B cell (primary cell): ENCODE data around the gene GRIP2. TPM values are rescaled to one million over a fixed set of nuclear protein-coding genes. Genes with fewer than 3 reads are reported as not detected.

ENCODE experiments used
- ATAC-seq: fragments of 200-7000 bp; cut with Tn5 transposase; one replicate; pipeline ENCODE4 v1.10.0; 2021; ENCODE audit warnings: low read depth, mild to moderate bottlenecking, moderate number of reproducible peaks, moderate library complexity
- CTCF ChIA-PET: fragments of 350-600 bp; sonication (Branson Sonifier 250); formaldehyde crosslinking; loops from one replicate; lab custom pipeline; 2021; ENCODE audit warnings: antibody characterized with exemption, inconsistent platforms; lab: Charles Lee
- POLR2A ChIA-PET: fragments of 350-600 bp; sonication (Branson Sonifier 250); formaldehyde crosslinking; loops from one replicate; lab custom pipeline; 2021; ENCODE audit warnings: antibody characterized with exemption; lab: Charles Lee
- DNase-seq: peaks from one replicate; pipeline ENCODE4 v3.0.0; 2013
- H2AFZ ChIP-seq: 2 replicates; pipeline ENCODE4 v1.6.1; 2012; ENCODE audit warnings: mild to moderate bottlenecking, low read depth, low read length; ENCODE audit not compliant: insufficient read depth, poor library complexity, severe bottlenecking
- H3K27ac ChIP-seq, 2 donors: 1 replicate in 1 of 2; 2 replicates in 1 of 2; pipeline ENCODE4 v1.5.1; 2012 to 2013; ENCODE audit warnings: low read length in 2 of 2, mild to moderate bottlenecking in 2 of 2, moderate library complexity in 1 of 2
- H3K27me3 ChIP-seq, 4 experiments: fragments of 200-600 bp in 1 of 4; sonication (generic) in 1 of 4; replicated peaks in 1 of 4; 1 replicate in 2 of 4; 2 replicates in 2 of 4; pipeline versions ENCODE4 v1.6.1 to v1.7.0; 2013 to 2016; ENCODE audit warnings: low read length in 3 of 4, mild to moderate bottlenecking in 2 of 4, mixed read lengths in 1 of 4, moderate library complexity in 1 of 4; ENCODE audit not compliant: insufficient read depth in 4 of 4, control insufficient read depth in 3 of 4; ENCODE audit errors: control extremely low read depth in 1 of 4
- H3K36me3 ChIP-seq, 2 experiments: replicated peaks in 1 of 2; 1 replicate in 1 of 2; 2 replicates in 1 of 2; pipeline versions ENCODE4 v1.6.1 to v1.7.1; 2013; ENCODE audit warnings: low read length in 1 of 2; ENCODE audit not compliant: insufficient read depth in 2 of 2, control insufficient read depth in 1 of 2; ENCODE audit errors: control extremely low read depth in 1 of 2, extremely low read depth in 1 of 2
- H3K4me1 ChIP-seq, 2 donors: fragments of 200-600 bp in 1 of 2; sonication (generic) in 1 of 2; 1 replicate in 1 of 2; 2 replicates in 1 of 2; pipeline versions ENCODE4 v1.5.1 to v1.6.1; 2013 to 2017; ENCODE audit warnings: low read length in 2 of 2; ENCODE audit not compliant: control insufficient read depth in 2 of 2, insufficient read depth in 2 of 2
- H3K4me2 ChIP-seq: replicated peaks from 2 replicates; pipeline ENCODE3; 2012; ENCODE audit warnings: mild to moderate bottlenecking, low read depth, low read length; ENCODE audit not compliant: poor library complexity, severe bottlenecking
- H3K4me3 ChIP-seq, 5 experiments: fragments of 200-600 bp in 1 of 5; sonication (generic) in 1 of 5; 1 replicate in 3 of 5; 2 replicates in 2 of 5; pipeline versions ENCODE4 v1.5.1 to v1.7.0; 2011 to 2016; ENCODE audit warnings: low read length in 4 of 5, mild to moderate bottlenecking in 4 of 5, low read depth in 2 of 5, control low read depth in 1 of 5, moderate library complexity in 1 of 5; ENCODE audit not compliant: insufficient read depth in 1 of 5; ENCODE audit errors: control extremely low read depth in 1 of 5, extremely low read depth in 1 of 5
- H3K79me2 ChIP-seq: fragments of 200-600 bp; sonication (generic); one replicate; pipeline ENCODE4 v1.6.0; 2016; ENCODE audit warnings: low read length; ENCODE audit not compliant: control insufficient read depth, insufficient read depth
- H3K9ac ChIP-seq: fragments of 200-600 bp; sonication (generic); 2 replicates; pipeline ENCODE4 v1.6.1; 2017; ENCODE audit warnings: mild to moderate bottlenecking, low read length, moderate library complexity
- H3K9me3 ChIP-seq, 3 donors: one replicate each; pipeline versions ENCODE4 v1.6.1 to v1.7.1; 2013; ENCODE audit warnings: low read length in 2 of 3; ENCODE audit not compliant: control insufficient read depth in 2 of 3, insufficient read depth in 1 of 3; ENCODE audit errors: control extremely low read depth in 1 of 3
- H4K20me1 ChIP-seq: 2 replicates; pipeline ENCODE4 v1.6.0; 2012; ENCODE audit warnings: mild to moderate bottlenecking, low read length; ENCODE audit not compliant: insufficient read depth, control insufficient read depth, poor library complexity, severe bottlenecking
- H3K27ac Mint-ChIP-seq: one replicate; pipeline ENCODE4 v1.8.0; 2021; ENCODE audit warnings: mixed read lengths
- H3K27me3 Mint-ChIP-seq: one replicate; pipeline ENCODE4 v1.8.0; 2021; ENCODE audit warnings: mixed read lengths
- H3K4me1 Mint-ChIP-seq: one replicate; pipeline ENCODE4 v1.8.0; 2021; ENCODE audit warnings: mixed read lengths
- H3K4me3 Mint-ChIP-seq: one replicate; pipeline ENCODE4 v1.8.0; 2021; ENCODE audit warnings: mixed read lengths
- H3K9me3 Mint-ChIP-seq: one replicate; pipeline ENCODE4 v1.8.0; 2022; ENCODE audit warnings: mixed read lengths; ENCODE audit not compliant: insufficient read depth
- CTCF ChIP-seq: fragments of 200-600 bp; IDR thresholded peaks from one replicate; pipeline ENCODE4 v1.8.0; 2022; ENCODE audit warnings: antibody characterized with exemption, mild to moderate bottlenecking
- EZH2 ChIP-seq: IDR thresholded peaks from 2 replicates; pipeline ENCODE4 v1.6.1; 2012; ENCODE audit warnings: borderline replicate concordance, low read depth, mild to moderate bottlenecking, moderate library complexity, low read length; ENCODE audit not compliant: insufficient read depth, poor library complexity, severe bottlenecking
- WGBS: methylation state at CpG from one replicate; pipeline ENCODE4 v1.1.5; 2013; ENCODE audit warnings: missing lambda C conversion rate; ENCODE audit not compliant: insufficient coverage; 5-methylcytosine and 5-hydroxymethylcytosine counted together
- intact Hi-C: fragments of 100-400 bp; cut with micrococcal nuclease; formaldehyde crosslinking; loops from one replicate; pipeline ENCODE4 v1.10.0; 2022
- polyA plus RNA-seq: library from polyadenylated mRNA; depleted of rRNA; stranded (reverse); fragments of >200 nt; gene quantifications from 2 replicates; pipeline ENCODE4 v1.2.3, GENCODE V29; 2012
- total RNA-seq, 2 donors: library from RNA; stranded (reverse); fragments of 120-200 nt in 1 of 2; gene quantifications; 1 replicate in 1 of 2; 2 replicates in 1 of 2; pipeline versions ENCODE4 v1.2.3 to v1.2.4, GENCODE V29; 2013 to 2022

Gene GRIP2
- total and polyA plus RNA-seq, 2 donors (not counting 1 experiment from before 2014, with no cell fraction given): not detected

- Histone ChIP-seq H4K20me1 (no peaks in the 10 kb centered on the region), H3K27ac (no peak overlapping the region), H3K9me3 (no peaks in the 10 kb centered on the region), H3K9ac (no peak overlapping the region), H2AFZ (no peak overlapping the region), H3K36me3 (peaks cover 0 to 90% of the 10 kb centered on the region in 2 experiments), H3K27me3 (no peaks in the 10 kb centered on the region), H3K4me1 (no peaks in the 10 kb centered on the region), H3K79me2 (no peaks in the 10 kb centered on the region), H3K4me2 (no peak overlapping the region), H3K4me3 (no peak overlapping the region)
- H3K27ac Mint-ChIP-seq: no peak overlapping the region
- no peak for ATAC-seq
- TF ChIP-seq EZH2: no peak
- TF ChIP-seq CTCF: no peak
- ChIA-PET CTCF (interaction anchor here (0.8 kb wide), 1 partner anchor 14 kb away, joined by 3 read pairs; no protein-coding TSS in a partner anchor), POLR2A (no interaction called here)
- no peak for DNase-seq
- no peak overlapping the region for H3K4me3 Mint-ChIP-seq
- H3K9me3 Mint-ChIP-seq: no peaks in the 10 kb centered on the region
- no peaks in the 10 kb centered on the region for H3K4me1 Mint-ChIP-seq
- WGBS: 100% methylated on average over 2 of the region's 2 CpGs
- intact Hi-C loops: no loop called here
- H3K27me3 Mint-ChIP-seq: no peaks in the 10 kb centered on the region
Observed at GRCh38 chr3:14482271-14482721, 57.8 kb downstream of the GRIP2 start.

- H4K20me1 ChIP-seq: no peaks in the 10 kb centered on the region
- no peaks in the 10 kb centered on the region for H3K4me1 ChIP-seq
- H3K4me1 Mint-ChIP-seq: no peaks in the 10 kb centered on the region
- no peak overlapping the region for H3K27ac ChIP-seq
- H3K27me3 ChIP-seq: no peaks in the 10 kb centered on the region
- CTCF ChIA-PET: interaction anchor here (0.8 kb wide), 1 partner anchor 14 kb away, joined by 3 read pairs; no protein-coding TSS in a partner anchor
- over 99% methylated on average over 12 of the region's 13 CpGs for WGBS
- H3K79me2 ChIP-seq: no peaks in the 10 kb centered on the region
- H2AFZ ChIP-seq: no peak overlapping the region
- DNase-seq (no peak), ATAC-seq (no peak)
- POLR2A ChIA-PET: no interaction called here
- H3K36me3 ChIP-seq: peaks cover 0 to 91% of the 10 kb centered on the region in 2 experiments
- intact Hi-C loops: no loop called here
- TF ChIP-seq CTCF (no peak), EZH2 (no peak)
- H3K4me3 Mint-ChIP-seq: no peak overlapping the region
- no peak overlapping the region for H3K27ac Mint-ChIP-seq
- H3K9me3 Mint-ChIP-seq: no peaks in the 10 kb centered on the region
- no peak overlapping the region for H3K4me3 ChIP-seq
- no peaks in the 10 kb centered on the region for H3K9me3 ChIP-seq
- H3K27me3 Mint-ChIP-seq: no peaks in the 10 kb centered on the region
- H3K9ac ChIP-seq: no peak overlapping the region
- H3K4me2 ChIP-seq: no peak overlapping the region
Observed at GRCh38 chr3:14481646-14482036, 58.5 kb downstream of the GRIP2 start.
